T1000 (cell line): ENCODE results near the gene PTGFR.

Experiments
- DNase-seq: peaks from one replicate; lab custom pipeline; 2025; ENCODE audit warnings: mixed read lengths; lab: John Stamatoyannopoulos, UW

The PTGFR gene

GRCh38 chr1:78587211-78587610, 96.4 kb downstream of the PTGFR start:
- no peak for DNase-seq
